GM18526 (cell line): Measurements from ENCODE around the gene GIPC1.

Source experiments
- POLR2A ChIP-seq: IDR thresholded peaks from 3 replicates; pipeline ENCODE4 v1.6.1; 2011; ENCODE audit not compliant: insufficient read length; ENCODE audit errors: extremely low read depth

Gene GIPC1

DNA sequence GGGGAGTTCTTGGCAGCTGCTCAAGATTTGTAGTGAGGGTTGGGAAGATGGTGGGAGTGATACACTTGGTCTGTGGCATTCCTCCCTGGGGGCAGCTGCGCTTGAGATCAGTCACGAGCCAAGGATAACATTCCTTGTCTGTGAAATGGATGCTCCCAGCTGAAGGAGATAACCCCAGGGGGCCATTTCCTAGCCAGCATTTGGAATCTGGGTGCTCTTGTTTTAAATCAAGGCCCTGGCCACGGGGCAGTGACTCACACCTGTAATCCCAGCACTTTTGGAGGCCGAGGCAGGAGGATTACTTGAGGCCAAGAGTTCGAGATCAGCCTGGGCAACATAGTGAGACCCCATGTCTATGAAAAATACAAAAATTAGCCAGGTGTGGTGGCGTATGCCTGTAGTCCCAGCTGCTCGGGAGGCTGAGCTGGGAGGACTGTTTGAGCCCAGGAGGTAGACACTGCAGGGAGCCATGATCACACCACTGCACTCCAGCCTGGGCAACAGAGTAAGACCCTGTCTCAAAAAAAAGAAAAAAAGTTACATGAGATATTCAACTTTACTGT is 58.3 kb downstream of the GIPC1 start:
- no peak for TF ChIP-seq POLR2A

GRCh38 chr19:14435320-14436050 is 60.4 kb downstream of the GIPC1 start:
- no peak for TF ChIP-seq POLR2A

- TF ChIP-seq POLR2A, result no peak
These were observed 61.2 kb downstream of the GIPC1 start for GRCh38 chr19:14434543-14435319.

GRCh38 chr19:14433554-14434501 is 62.1 kb downstream of the GIPC1 start:
- TF ChIP-seq POLR2A, result peak; percentile 3

DNA sequence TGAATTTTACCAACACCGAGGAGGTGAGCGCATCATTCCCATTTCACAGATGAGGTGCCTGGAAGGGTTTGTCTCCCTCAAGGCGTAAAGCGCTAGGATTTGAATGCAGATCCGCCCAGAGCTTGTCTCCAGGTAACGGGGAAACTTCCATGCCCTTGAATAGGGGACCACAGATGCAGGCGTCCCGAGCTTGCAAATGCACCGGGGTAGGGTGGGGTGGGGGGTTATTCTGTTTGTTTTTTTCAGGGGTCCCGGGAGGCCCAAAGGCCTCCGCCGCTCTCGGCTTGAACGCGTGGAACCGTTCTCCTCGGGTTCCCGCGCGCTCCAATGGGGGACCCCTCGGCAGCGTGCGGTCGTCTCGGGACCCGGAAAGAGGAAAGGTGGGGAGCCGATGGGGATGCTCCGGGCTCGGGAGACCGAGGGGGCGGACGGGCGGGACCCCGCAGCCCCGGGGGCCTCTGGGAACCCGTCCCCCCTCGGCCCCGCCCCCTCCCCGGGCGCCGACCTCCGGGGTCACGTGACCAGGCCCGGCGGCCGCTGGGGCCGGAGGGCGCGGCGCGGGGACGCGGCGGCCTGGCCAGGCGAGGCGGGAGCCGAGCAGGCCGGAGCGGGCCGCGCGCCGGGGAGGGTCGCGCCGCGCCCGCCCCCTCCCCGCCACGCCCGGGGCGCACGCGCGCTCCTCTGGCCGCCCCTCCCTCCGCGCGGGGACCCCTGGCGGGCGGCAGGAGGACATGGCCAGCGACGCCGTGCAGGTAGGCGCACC is 63.0 kb downstream of the GIPC1 start, which contains the start of gene PKN1:
PKN1 (plus strand) TSS at position 516 of the 763 bp plus-strand sequence; CDS start at position 732, 216 bp downstream.
- TF ChIP-seq POLR2A, result peak; percentile 42

DNA sequence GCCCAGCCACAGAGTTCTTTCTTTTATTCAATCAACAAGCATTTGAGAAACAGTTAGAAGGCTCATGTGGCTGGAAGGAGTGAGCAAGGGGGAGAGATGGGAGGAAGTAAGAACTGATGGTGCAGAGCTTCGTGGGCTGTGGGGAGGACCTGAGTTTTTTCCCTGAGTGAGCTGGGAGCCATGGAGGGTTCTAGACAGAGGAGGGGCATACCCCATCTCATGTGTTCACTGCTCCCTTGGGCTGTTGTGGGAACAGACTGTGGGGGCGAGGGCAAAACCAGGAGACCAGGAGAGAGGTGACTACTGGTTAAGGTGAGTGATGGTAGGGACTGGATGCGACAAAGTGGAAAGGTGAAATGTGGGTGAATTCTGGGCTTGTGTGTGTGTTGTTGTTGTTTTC is 65.2 kb downstream of the GIPC1 start:
- TF ChIP-seq POLR2A, result no peak

DNA sequence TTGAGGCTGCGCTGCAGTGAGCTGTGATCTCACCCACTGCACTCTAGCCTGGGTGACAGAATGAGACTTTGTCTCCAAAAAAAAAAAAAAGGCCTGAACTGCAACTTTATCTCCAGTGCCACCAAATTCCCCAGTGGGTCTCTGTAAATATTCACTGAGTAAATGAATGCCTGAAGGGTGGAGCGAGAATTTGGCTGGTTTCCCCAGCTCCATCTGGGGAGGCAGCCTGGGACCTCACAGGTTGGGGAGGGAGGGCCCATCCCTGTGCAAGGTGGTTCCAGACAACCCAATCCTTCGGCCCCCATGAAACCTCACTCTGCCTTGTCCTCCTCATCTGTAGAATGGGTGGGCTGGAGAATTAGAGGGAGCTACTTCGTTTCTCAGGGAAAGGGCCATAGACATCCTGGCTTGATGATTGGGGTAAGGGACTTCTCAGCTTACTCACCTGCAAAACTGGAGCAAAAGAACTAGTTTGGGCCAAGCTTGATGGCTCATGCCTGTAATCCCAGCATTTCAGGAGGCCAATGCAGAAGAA is 67.0 kb downstream of the GIPC1 start:
- TF ChIP-seq POLR2A, result no peak
